ENCODE measurements around the gene PCDHB2.
"Not testable (repeated sequence)": the region's sequence is repeated elsewhere in the genome, so short reads cannot be mapped to it uniquely, and the experiment has no call there.

The PCDHB2 gene

GRCh38 chr5:141135718-141136266 is 41.4 kb downstream of the PCDHB2 start:
- DNase-seq (ENCODE audit: low read depth in 2 of 2) = no peak

GRCh38 chr5:141137346-141137745 is 42.9 kb downstream of the PCDHB2 start:
- not testable (repeated sequence) for DNase-seq (ENCODE audit: low read depth in 2 of 2)

Data from stimulated activated CD4-positive, alpha-beta T cell treated with anti-CD3 and anti-CD28 coated beads, Interleukin-4, amount 100 ng/mL, for 48 hours (primary cell).